Keratinocyte (primary cell): ENCODE results near the gene RRBP1. TPM values are rescaled to one million over a fixed set of nuclear protein-coding genes. Genes with fewer than 3 reads are reported as not detected.

Source experiments
- DNase-seq: peaks from one replicate; pipeline ENCODE4 v3.0.0-alpha.2; 2011; ENCODE audit warnings: low read depth, missing footprints, low spot score
- FAIRE-seq: peaks from 2 replicates; lab custom pipeline; 2011; peaks lifted over from hg19 to GRCh38; lab: Jason Lieb, UNC
- H2AFZ ChIP-seq: 2 replicates; pipeline ENCODE4 v1.6.0; 2012; ENCODE audit warnings: low read length, control low read depth, inconsistent platforms; ENCODE audit not compliant: control insufficient read depth
- H3K27ac ChIP-seq: 2 replicates; pipeline ENCODE4 v1.5.1; 2011; ENCODE audit warnings: low read length; ENCODE audit not compliant: control insufficient read depth, insufficient read depth
- H3K27me3 ChIP-seq: 3 replicates; pipeline ENCODE4 v1.6.0; 2011; ENCODE audit warnings: low read length; ENCODE audit not compliant: control insufficient read depth, insufficient read depth; ENCODE audit errors: extremely low read depth
- H3K36me3 ChIP-seq, 2 experiments: 2 replicates in 1 of 2; 3 replicates in 1 of 2; pipeline ENCODE4 v1.5.1; 2011; ENCODE audit warnings: low read length in 2 of 2, mild to moderate bottlenecking in 1 of 2; ENCODE audit not compliant: control insufficient read depth in 2 of 2, insufficient read depth in 2 of 2; ENCODE audit errors: extremely low read depth in 1 of 2
- H3K4me1 ChIP-seq: 3 replicates; pipeline ENCODE4 v1.5.1; 2011; ENCODE audit warnings: low read length; ENCODE audit not compliant: control insufficient read depth, insufficient read depth; ENCODE audit errors: extremely low read depth
- H3K4me2 ChIP-seq: 3 replicates; pipeline ENCODE4 v1.6.0; 2011; ENCODE audit warnings: low read depth, low read length; ENCODE audit not compliant: control insufficient read depth, insufficient read depth; ENCODE audit errors: extremely low read depth
- H3K4me3 ChIP-seq, 3 experiments: fragments of 200-600 bp in 1 of 3; sonication (generic) in 1 of 3; 2 replicates in 2 of 3; 3 replicates in 1 of 3; pipeline ENCODE4 v1.5.1; 2011 to 2016; ENCODE audit warnings: low read length in 3 of 3, mild to moderate bottlenecking in 3 of 3, control low read depth in 2 of 3, inconsistent platforms in 1 of 3, low read depth in 1 of 3, mixed read lengths in 1 of 3, mixed run types in 1 of 3, moderate library complexity in 1 of 3; ENCODE audit not compliant: control insufficient read depth in 2 of 3, insufficient read depth in 2 of 3; ENCODE audit errors: extremely low read depth in 1 of 3
- H3K79me2 ChIP-seq: 2 replicates; pipeline ENCODE4 v1.6.0; 2012; ENCODE audit warnings: low read length; ENCODE audit not compliant: control insufficient read depth, insufficient read depth
- H3K9ac ChIP-seq: 3 replicates; pipeline ENCODE4 v1.6.0; 2011; ENCODE audit warnings: low read length; ENCODE audit not compliant: control insufficient read depth, insufficient read depth; ENCODE audit errors: extremely low read depth
- H3K9me1 ChIP-seq: 3 replicates; pipeline ENCODE4 v1.6.0; 2011; ENCODE audit warnings: low read length; ENCODE audit not compliant: control insufficient read depth, insufficient read depth; ENCODE audit errors: extremely low read depth
- H3K9me3 ChIP-seq: 2 replicates; pipeline ENCODE4 v1.5.1; 2012; ENCODE audit warnings: low read depth, low read length; ENCODE audit not compliant: control insufficient read depth
- H4K20me1 ChIP-seq: 3 replicates; pipeline ENCODE4 v1.6.0; 2011; ENCODE audit warnings: low read length; ENCODE audit not compliant: control insufficient read depth, insufficient read depth; ENCODE audit errors: extremely low read depth
- EZH2 ChIP-seq: IDR thresholded peaks from one replicate; pipeline ENCODE4 v1.6.1; 2012; ENCODE audit warnings: inconsistent platforms, mild to moderate bottlenecking, low read length, moderate library complexity
- dilution Hi-C: fragments of 300-500 bp; cut with MboI; formaldehyde crosslinking; loops from one replicate; pipeline ENCODE4 v1.7.0; 2020; ENCODE audit warnings: low sequenced_read_pairs; ENCODE audit not compliant: extremely low pct_ligation_motif_present
- polyA plus RNA-seq, 5 experiments: library from polyadenylated mRNA; depleted of rRNA in 3 of 5; stranded (reverse) in 3 of 5; stranded (forward) in 1 of 5; unstranded in 1 of 5; fragments of >200 nt; gene quantifications; 1 replicate in 1 of 5; 2 replicates in 3 of 5; 3 replicates in 1 of 5; pipeline versions ENCODE4 v1.2.1 to v1.2.3, GENCODE V29; 2011 to 2012; ENCODE audit warnings: missing spikeins in 2 of 5, low read depth in 1 of 5, low replicate concordance in 1 of 5
- TF ChIP-seq, protein P1 (sequence below), 3 experiments: IDR thresholded peaks in 1 of 3; conservative IDR thresholded peaks in 1 of 3; optimal IDR thresholded peaks in 1 of 3; 2 replicates in 2 of 3; 3 replicates in 1 of 3; pipeline versions ENCODE3 to v1.5.1; 2011; ENCODE audit warnings: low read length in 3 of 3, mild to moderate bottlenecking in 3 of 3, moderate library complexity in 2 of 3, control low read depth in 1 of 3, inconsistent platforms in 1 of 3; ENCODE audit not compliant: insufficient read depth in 2 of 3; ENCODE audit errors: extremely low read depth in 1 of 3

The RRBP1 gene
- polyA plus RNA-seq, 1 donor (not counting 4 experiments of a cell fraction or from before 2014, with no cell fraction given) = 43.9 TPM

DNA sequence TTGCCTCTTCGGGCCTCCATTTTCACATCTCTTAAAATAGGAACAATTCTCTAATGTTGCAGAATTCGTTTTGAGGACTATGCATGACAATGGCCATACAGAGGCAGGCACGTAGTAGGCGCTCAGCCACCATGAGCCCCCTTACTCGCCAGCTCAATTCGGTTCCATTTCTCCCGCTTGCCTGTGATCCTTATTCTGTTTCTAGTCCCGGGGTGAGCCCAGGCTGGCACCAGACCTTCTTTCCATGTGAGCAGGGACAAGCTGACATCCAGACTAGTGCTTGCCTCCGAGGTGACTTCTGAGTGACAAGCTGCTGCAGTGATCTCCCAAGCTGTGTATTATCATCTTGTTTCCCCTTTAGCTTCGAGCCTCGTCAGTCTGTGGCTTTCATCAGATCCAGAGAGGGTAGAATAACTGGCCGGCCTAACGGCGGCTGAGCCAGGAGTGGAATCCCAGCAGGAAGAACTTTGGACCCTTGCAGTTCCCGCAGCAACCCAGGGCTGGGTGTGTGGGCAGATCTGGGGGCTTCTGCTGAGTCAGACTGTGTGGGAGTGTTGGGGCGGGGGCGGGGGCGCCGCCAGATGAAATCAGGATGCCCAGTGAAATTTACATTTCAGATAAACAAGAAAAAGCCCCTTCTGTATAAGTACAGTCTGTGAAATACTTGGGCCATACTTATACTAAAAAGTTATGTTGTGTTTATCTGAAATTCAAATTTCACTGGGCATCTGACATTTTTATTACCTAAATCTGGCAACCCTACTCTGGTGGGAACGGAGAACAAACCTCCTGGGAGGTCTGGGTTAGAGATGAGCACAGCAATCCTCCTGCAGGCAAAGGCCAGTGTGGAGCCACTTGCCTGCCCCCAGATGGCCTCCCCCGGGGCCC is 28.6 kb upstream of the RRBP1 start:
- no peaks in the 10 kb centered on the region for H4K20me1 ChIP-seq
- TF ChIP-seq, protein P1, sequence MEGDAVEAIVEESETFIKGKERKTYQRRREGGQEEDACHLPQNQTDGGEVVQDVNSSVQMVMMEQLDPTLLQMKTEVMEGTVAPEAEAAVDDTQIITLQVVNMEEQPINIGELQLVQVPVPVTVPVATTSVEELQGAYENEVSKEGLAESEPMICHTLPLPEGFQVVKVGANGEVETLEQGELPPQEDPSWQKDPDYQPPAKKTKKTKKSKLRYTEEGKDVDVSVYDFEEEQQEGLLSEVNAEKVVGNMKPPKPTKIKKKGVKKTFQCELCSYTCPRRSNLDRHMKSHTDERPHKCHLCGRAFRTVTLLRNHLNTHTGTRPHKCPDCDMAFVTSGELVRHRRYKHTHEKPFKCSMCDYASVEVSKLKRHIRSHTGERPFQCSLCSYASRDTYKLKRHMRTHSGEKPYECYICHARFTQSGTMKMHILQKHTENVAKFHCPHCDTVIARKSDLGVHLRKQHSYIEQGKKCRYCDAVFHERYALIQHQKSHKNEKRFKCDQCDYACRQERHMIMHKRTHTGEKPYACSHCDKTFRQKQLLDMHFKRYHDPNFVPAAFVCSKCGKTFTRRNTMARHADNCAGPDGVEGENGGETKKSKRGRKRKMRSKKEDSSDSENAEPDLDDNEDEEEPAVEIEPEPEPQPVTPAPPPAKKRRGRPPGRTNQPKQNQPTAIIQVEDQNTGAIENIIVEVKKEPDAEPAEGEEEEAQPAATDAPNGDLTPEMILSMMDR (optimal IDR thresholded peaks at IDR 0.05 in 1 of 3, IDR thresholded peaks at IDR 0.05 in 1 of 3, conservative IDR thresholded peaks at IDR 0.05 in 1 of 3; ENCODE audit: extremely low read depth in 1 of 3, insufficient read depth in 2 of 3, low read length in 3 of 3) = no peak
- TF ChIP-seq EZH2 = no peak
- H3K27me3 ChIP-seq = no peaks in the 10 kb centered on the region
- no peaks in the 10 kb centered on the region for H3K9me1 ChIP-seq
- dilution Hi-C loops = no loop called here
- no peak overlapping the region for H3K27ac ChIP-seq
- DNase-seq (no peak), FAIRE-seq (no peak)
- H3K36me3 ChIP-seq = no peaks in the 10 kb centered on the region
- no peak overlapping the region for H3K4me2 ChIP-seq
- H3K4me1 ChIP-seq = no peaks in the 10 kb centered on the region
- no peak overlapping the region for H3K9ac ChIP-seq
- no peaks in the 10 kb centered on the region for H3K79me2 ChIP-seq
- H3K4me3 ChIP-seq = no peak overlapping the region
- H3K9me3 ChIP-seq = no peaks in the 10 kb centered on the region
- H2AFZ ChIP-seq = no peak overlapping the region

DNA sequence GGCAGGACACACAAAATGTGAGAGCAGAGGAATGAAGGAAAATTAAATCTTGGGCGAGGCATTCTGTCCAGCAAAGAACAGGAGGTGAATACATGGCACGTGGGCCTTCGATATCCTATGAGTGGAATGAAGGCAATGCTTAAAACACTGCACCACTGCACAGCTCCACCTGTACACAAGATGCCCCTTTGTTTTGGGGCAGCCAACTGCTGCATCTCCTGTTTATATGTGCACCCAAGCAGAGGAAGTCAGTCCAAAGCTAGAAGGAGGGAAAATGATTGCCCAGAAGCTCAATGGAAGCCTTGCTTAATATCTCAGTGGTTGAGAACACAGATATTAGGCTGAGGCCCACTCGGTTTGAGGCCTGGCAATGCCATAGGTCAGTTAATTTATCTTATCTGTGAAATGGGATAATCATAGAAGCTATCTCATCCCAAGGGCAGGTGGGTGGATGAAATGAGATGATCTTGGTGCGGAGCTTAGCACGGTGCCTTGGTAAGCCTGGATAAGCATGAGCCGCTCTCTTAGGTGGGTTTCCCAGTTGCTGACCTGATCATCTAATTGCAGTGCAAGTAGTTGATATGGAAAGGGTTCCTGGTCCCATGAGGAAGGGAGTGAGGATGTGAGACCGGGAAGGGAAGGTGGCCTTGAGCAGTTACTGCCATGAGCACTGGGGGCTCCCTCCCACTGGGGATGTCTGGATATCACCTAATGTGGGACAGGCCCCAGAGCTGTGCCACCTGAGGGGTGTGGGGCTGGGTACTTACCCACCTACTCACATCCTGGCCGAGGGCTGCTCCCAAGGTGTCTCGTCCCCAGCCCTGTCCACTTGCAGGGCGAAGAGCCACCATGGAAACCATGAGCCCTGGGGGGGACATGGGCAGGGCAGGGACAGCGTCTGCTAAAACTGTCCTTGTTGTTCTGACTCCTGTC is 27.6 kb upstream of the RRBP1 start:
- Histone ChIP-seq H3K9ac (no peak overlapping the region), H3K79me2 (no peaks in the 10 kb centered on the region), H3K4me2 (no peak overlapping the region), H3K9me1 (no peaks in the 10 kb centered on the region), H3K27ac (no peak overlapping the region), H3K27me3 (no peaks in the 10 kb centered on the region), H3K9me3 (no peaks in the 10 kb centered on the region), H2AFZ (no peak overlapping the region), H4K20me1 (no peaks in the 10 kb centered on the region), H3K4me3 (no peak overlapping the region), H3K4me1 (no peaks in the 10 kb centered on the region), H3K36me3 (no peaks in the 10 kb centered on the region)
- no peak for FAIRE-seq
- no peak for DNase-seq
- TF ChIP-seq, protein P1 (optimal IDR thresholded peaks at IDR 0.05 in 1 of 3, IDR thresholded peaks at IDR 0.05 in 1 of 3, conservative IDR thresholded peaks at IDR 0.05 in 1 of 3; ENCODE audit: extremely low read depth in 1 of 3, insufficient read depth in 2 of 3, low read length in 3 of 3) = no peak
- no peak for TF ChIP-seq EZH2
- dilution Hi-C loops = no loop called here
